ENCODE results near the gene ANAPC1.
"Not testable (repeated sequence)": the region's sequence is repeated elsewhere in the genome, so short reads cannot be mapped to it uniquely, and the experiment has no call there.

DNA sequence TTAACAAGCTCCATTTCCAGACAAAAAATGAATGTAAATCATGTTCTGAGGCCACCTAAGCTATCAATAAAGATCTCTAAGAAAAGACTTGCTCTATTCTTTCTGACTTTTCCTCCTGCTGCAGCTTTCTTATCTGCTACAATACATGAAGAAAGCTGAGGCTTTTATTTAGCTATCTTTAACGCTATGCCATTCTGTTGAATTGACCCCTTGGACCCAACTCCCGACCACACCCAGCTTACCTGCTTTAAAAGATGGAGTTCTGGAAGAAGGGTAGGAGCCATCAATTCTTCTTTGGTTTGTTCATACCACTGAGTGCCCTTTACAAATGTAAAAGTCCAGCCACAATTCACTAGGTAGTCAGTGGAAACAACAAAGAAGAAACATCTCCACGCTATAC is 99.9 kb downstream of the ANAPC1 start:
- not testable (repeated sequence) for TF ChIP-seq POLR2AphosphoS5 (IDR thresholded peaks at IDR 0.05; ENCODE audit: borderline replicate concordance, low read depth, low read length); EZH2 (IDR thresholded peaks at IDR 0.05); FOXP2 (optimal IDR thresholded peaks at IDR 0.05; ENCODE audit: control extremely low read depth, extremely low read length, insufficient read depth)

Measured in SK-N-MC (cell line).